ENCODE measurements around the gene EPB41L1.

DNA sequence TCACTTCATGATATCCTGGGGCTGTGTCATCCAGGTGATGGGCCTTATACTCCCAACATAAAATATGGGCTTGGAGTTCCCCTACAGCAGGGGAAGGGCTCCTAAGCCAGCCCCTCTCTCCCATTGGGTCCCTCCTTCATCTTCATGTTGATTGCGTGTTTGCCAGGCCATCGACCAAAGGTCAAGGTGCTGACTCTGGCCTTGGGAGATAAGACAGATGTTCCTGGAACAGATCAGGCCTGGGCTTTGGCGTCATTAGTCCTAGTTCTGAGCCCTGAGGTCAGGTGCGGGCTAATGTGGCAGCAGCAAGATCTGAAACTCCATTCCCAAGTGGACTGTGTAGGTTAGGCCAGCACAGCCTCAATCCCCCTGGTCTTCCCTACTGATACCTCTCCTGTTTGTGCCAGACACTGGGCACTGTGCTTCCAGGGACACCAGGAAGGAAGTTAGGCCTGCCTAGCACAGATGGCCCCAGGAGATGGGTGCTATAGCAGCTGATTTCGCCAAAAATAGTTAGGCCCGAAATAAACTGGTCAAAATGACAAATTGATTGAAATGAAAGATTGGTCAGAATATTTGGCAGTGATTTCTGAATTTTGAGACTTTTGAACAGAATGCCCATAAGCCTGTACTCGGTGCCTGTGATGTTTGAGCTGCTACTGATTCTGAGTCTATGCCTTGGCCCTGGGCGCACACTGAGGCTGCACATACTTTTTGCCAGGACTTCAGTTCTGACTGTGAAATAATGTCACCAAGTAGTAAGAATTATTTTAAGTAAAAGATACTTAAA lies 28.8 kb downstream of the EPB41L1 start:
- TF ChIP-seq ESRRA (CRISPR knock-in tag; IDR thresholded peaks at IDR 0.05; ENCODE audit: borderline replicate concordance) (no peak), SP1 (CRISPR knock-in tag; conservative IDR thresholded peaks at IDR 0.05) (no peak), SMAD3 (CRISPR knock-in tag; IDR thresholded peaks at IDR 0.05; ENCODE audit: borderline replicate concordance) (no peak), NFYB (CRISPR knock-in tag; conservative IDR thresholded peaks at IDR 0.05; ENCODE audit: low read depth) (no peak), JUN (CRISPR knock-in tag; IDR thresholded peaks at IDR 0.05) (no peak), ZNF138 (CRISPR knock-in tag; conservative IDR thresholded peaks at IDR 0.05) (no peak)
- TF ChIP-seq, protein P1, sequence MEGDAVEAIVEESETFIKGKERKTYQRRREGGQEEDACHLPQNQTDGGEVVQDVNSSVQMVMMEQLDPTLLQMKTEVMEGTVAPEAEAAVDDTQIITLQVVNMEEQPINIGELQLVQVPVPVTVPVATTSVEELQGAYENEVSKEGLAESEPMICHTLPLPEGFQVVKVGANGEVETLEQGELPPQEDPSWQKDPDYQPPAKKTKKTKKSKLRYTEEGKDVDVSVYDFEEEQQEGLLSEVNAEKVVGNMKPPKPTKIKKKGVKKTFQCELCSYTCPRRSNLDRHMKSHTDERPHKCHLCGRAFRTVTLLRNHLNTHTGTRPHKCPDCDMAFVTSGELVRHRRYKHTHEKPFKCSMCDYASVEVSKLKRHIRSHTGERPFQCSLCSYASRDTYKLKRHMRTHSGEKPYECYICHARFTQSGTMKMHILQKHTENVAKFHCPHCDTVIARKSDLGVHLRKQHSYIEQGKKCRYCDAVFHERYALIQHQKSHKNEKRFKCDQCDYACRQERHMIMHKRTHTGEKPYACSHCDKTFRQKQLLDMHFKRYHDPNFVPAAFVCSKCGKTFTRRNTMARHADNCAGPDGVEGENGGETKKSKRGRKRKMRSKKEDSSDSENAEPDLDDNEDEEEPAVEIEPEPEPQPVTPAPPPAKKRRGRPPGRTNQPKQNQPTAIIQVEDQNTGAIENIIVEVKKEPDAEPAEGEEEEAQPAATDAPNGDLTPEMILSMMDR (IDR thresholded peaks at IDR 0.05): no peak
- TF ChIP-seq, protein P2, sequence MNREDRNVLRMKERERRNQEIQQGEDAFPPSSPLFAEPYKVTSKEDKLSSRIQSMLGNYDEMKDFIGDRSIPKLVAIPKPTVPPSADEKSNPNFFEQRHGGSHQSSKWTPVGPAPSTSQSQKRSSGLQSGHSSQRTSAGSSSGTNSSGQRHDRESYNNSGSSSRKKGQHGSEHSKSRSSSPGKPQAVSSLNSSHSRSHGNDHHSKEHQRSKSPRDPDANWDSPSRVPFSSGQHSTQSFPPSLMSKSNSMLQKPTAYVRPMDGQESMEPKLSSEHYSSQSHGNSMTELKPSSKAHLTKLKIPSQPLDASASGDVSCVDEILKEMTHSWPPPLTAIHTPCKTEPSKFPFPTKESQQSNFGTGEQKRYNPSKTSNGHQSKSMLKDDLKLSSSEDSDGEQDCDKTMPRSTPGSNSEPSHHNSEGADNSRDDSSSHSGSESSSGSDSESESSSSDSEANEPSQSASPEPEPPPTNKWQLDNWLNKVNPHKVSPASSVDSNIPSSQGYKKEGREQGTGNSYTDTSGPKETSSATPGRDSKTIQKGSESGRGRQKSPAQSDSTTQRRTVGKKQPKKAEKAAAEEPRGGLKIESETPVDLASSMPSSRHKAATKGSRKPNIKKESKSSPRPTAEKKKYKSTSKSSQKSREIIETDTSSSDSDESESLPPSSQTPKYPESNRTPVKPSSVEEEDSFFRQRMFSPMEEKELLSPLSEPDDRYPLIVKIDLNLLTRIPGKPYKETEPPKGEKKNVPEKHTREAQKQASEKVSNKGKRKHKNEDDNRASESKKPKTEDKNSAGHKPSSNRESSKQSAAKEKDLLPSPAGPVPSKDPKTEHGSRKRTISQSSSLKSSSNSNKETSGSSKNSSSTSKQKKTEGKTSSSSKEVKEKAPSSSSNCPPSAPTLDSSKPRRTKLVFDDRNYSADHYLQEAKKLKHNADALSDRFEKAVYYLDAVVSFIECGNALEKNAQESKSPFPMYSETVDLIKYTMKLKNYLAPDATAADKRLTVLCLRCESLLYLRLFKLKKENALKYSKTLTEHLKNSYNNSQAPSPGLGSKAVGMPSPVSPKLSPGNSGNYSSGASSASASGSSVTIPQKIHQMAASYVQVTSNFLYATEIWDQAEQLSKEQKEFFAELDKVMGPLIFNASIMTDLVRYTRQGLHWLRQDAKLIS (CRISPR knock-in tag; IDR thresholded peaks at IDR 0.05; ENCODE audit: borderline replicate concordance): no peak
- TF ChIP-seq, protein P3, sequence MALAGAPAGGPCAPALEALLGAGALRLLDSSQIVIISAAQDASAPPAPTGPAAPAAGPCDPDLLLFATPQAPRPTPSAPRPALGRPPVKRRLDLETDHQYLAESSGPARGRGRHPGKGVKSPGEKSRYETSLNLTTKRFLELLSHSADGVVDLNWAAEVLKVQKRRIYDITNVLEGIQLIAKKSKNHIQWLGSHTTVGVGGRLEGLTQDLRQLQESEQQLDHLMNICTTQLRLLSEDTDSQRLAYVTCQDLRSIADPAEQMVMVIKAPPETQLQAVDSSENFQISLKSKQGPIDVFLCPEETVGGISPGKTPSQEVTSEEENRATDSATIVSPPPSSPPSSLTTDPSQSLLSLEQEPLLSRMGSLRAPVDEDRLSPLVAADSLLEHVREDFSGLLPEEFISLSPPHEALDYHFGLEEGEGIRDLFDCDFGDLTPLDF (CRISPR knock-in tag; IDR thresholded peaks at IDR 0.05): no peak
